ENCODE measurements around the gene NEUROG1. TPM values are rescaled to one million over a fixed set of nuclear protein-coding genes. Genes with fewer than 3 reads are reported as not detected.

Gene NEUROG1
- total RNA-seq, 2 experiments from 2014 or later = not detected

DNA sequence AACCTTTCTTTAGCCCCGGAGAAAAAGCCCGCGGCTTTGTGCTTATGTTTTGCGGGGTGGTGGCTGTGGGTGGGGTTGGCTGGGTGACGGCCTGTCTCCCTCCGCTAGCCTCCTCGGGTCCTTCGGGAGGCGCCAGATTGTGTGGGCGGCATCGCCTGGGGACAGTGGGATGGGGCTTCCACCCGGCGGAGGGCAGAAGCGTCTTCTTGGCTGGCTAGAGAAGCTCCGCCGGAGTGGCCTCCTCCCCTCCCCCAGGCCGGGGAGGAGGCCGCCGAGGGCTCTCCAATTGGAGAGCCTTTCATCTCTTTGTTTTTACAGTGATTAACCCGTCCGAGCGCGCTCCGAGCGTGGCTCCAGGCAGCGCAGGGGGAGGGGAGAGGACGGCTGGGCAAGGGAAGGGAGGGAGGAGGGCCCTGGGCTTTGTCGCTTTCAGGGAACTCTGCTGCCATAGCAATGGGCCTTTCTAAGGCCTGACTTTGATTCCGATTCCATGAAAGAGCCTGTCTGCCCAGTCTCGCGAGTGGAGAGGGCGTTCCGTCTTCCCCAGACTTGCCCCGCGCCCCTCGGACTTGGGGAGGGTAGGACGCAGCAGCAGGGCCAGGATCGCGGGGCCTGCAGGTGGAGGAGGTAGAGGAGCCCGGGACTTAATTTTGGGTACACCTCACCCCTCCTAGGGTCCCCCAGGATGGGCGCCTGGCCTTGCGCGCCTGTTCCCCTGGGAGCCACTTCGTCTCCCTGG, 46.9 kb downstream of the NEUROG1 start:
- H3K4me3 ChIP-seq (ENCODE audit: low read length) = no peak overlapping the region
- H3K36me3 Mint-ChIP-seq (ENCODE audit: low read depth) = no peaks in the 10 kb centered on the region
- no peak overlapping the region for H3K27ac Mint-ChIP-seq
- no peaks in the 10 kb centered on the region for H3K36me3 ChIP-seq (ENCODE audit: insufficient read depth, low read length)
- intact Hi-C loops (cut with DNase I, micrococcal nuclease) = no loop called here
- no peak for ATAC-seq (ENCODE audit: poor library complexity)
- TF ChIP-seq, protein P1, sequence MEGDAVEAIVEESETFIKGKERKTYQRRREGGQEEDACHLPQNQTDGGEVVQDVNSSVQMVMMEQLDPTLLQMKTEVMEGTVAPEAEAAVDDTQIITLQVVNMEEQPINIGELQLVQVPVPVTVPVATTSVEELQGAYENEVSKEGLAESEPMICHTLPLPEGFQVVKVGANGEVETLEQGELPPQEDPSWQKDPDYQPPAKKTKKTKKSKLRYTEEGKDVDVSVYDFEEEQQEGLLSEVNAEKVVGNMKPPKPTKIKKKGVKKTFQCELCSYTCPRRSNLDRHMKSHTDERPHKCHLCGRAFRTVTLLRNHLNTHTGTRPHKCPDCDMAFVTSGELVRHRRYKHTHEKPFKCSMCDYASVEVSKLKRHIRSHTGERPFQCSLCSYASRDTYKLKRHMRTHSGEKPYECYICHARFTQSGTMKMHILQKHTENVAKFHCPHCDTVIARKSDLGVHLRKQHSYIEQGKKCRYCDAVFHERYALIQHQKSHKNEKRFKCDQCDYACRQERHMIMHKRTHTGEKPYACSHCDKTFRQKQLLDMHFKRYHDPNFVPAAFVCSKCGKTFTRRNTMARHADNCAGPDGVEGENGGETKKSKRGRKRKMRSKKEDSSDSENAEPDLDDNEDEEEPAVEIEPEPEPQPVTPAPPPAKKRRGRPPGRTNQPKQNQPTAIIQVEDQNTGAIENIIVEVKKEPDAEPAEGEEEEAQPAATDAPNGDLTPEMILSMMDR (IDR thresholded peaks at IDR 0.05) = no peak
- peaks cover 13% of the 10 kb centered on the region for H3K4me1 Mint-ChIP-seq (ENCODE audit: low read depth)
- POLR2A ChIA-PET = no interaction called here
- H3K9me3 Mint-ChIP-seq = no peaks in the 10 kb centered on the region
- peaks cover 69 to 70% of the 10 kb centered on the region in 2 experiments for H3K27me3 ChIP-seq (ENCODE audit: control insufficient read depth in 1 of 2, insufficient read depth in 2 of 2, low read length in 2 of 2)
- CTCF ChIA-PET = no interaction called here
- no peak overlapping the region for H3K27ac ChIP-seq (ENCODE audit: low read depth in 1 of 2, low read length in 2 of 2)
- peaks cover 0 to 19% of the 10 kb centered on the region in 2 experiments for H3K9me3 ChIP-seq (ENCODE audit: control insufficient read depth in 1 of 2, insufficient read depth in 1 of 2, low read length in 2 of 2)
- H3K4me3 Mint-ChIP-seq = no peak overlapping the region
- H3K27me3 Mint-ChIP-seq = peaks cover 80% of the 10 kb centered on the region
- DNase-seq = no peak
- H3K4me1 ChIP-seq (ENCODE audit: insufficient read depth, low read length) = peaks cover 9% of the 10 kb centered on the region

DNA sequence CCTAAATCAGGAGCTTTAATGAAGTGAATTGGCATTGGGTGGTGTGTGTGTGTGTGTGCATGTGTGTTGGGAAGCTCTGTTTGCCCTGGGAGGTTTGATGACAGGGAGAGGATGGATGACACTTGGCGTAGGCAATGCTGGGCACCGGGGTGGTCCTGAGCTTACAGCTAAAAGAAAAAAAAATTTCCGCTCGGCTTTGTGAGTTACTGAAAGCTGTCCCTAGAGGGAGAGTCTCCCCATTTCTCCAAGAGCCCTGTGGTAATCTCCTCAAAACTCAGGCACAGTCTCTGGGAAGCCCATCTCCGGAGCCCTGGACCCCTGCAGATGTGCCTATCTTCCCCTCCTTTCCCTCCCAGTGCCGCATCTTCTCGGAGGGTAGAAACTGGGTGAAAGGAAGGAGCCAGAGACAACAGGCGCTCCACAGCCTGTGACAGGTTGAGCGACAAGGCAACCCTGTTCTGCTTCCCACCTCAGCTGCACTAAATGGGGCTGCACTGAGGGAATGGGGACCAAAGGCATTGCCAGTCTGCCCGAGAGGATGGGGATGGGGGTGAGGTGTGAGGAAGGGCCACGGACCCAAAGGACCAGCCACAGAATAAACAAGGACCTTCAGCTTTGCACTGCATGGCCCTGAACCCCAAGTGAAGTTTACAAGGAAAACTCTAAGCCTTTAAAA, 47.8 kb downstream of the NEUROG1 start:
- Histone ChIP-seq H3K9me3 (ENCODE audit: control insufficient read depth in 1 of 2, insufficient read depth in 1 of 2, low read length in 2 of 2) (peaks cover 0 to 19% of the 10 kb centered on the region in 2 experiments), H3K36me3 (ENCODE audit: insufficient read depth, low read length) (no peaks in the 10 kb centered on the region), H3K27ac (ENCODE audit: low read depth in 1 of 2, low read length in 2 of 2) (no peak overlapping the region), H3K4me3 (ENCODE audit: low read length) (no peak overlapping the region), H3K27me3 (ENCODE audit: control insufficient read depth in 1 of 2, insufficient read depth in 2 of 2, low read length in 2 of 2) (peaks cover 66 to 67% of the 10 kb centered on the region in 2 experiments), H3K4me1 (ENCODE audit: insufficient read depth, low read length) (peaks cover 9% of the 10 kb centered on the region)
- ATAC-seq (ENCODE audit: poor library complexity) (no peak), DNase-seq (no peak)
- peaks cover 13% of the 10 kb centered on the region for H3K4me1 Mint-ChIP-seq (ENCODE audit: low read depth)
- no peaks in the 10 kb centered on the region for H3K9me3 Mint-ChIP-seq
- no peak overlapping the region for H3K4me3 Mint-ChIP-seq
- peaks cover 72% of the 10 kb centered on the region for H3K27me3 Mint-ChIP-seq
- intact Hi-C loops (cut with DNase I, micrococcal nuclease) = no loop called here
- no peak overlapping the region for H3K27ac Mint-ChIP-seq
- no peaks in the 10 kb centered on the region for H3K36me3 Mint-ChIP-seq (ENCODE audit: low read depth)
- POLR2A ChIA-PET = no interaction called here
- CTCF ChIA-PET = no interaction called here
- TF ChIP-seq, protein P1 (IDR thresholded peaks at IDR 0.05) = no peak

DNA sequence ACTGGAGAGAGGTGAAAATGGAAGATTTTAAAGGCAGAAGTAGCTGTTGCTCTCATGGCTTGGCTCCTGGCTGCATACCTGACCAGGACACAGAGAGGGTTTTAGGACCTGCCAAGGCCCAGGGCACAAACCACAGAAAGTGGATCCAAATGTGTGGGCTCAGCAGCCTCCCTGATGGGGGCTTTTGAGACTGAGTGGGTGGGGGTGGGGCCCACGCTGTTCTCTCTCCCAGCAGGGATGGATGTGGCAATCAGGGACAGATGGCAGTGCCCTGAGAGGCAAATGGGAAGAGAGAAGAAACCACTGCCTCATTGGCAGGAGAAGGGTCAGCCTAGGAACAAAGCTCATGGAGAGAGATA, 48.7 kb downstream of the NEUROG1 start:
- H3K27me3 ChIP-seq (ENCODE audit: control insufficient read depth in 1 of 2, insufficient read depth in 2 of 2, low read length in 2 of 2) = peaks cover 56 to 59% of the 10 kb centered on the region in 2 experiments
- ChIA-PET POLR2A (no interaction called here), CTCF (no interaction called here)
- TF ChIP-seq, protein P1 (IDR thresholded peaks at IDR 0.05) = no peak
- no peak overlapping the region for H3K4me3 ChIP-seq (ENCODE audit: low read length)
- Mint-ChIP-seq H3K36me3 (ENCODE audit: low read depth) (no peaks in the 10 kb centered on the region), H3K27ac (no peak overlapping the region), H3K4me1 (ENCODE audit: low read depth) (peaks cover 13% of the 10 kb centered on the region), H3K4me3 (no peak overlapping the region), H3K9me3 (no peaks in the 10 kb centered on the region), H3K27me3 (peaks cover 62% of the 10 kb centered on the region)
- DNase-seq = no peak
- H3K9me3 ChIP-seq (ENCODE audit: control insufficient read depth in 1 of 2, insufficient read depth in 1 of 2, low read length in 2 of 2) = peaks cover 0 to 19% of the 10 kb centered on the region in 2 experiments
- no peaks in the 10 kb centered on the region for H3K36me3 ChIP-seq (ENCODE audit: insufficient read depth, low read length)
- intact Hi-C loops (cut with DNase I, micrococcal nuclease) = no loop called here
- ATAC-seq (ENCODE audit: poor library complexity) = no peak
- H3K4me1 ChIP-seq (ENCODE audit: insufficient read depth, low read length) = peaks cover 9% of the 10 kb centered on the region
- H3K27ac ChIP-seq (ENCODE audit: low read depth in 1 of 2, low read length in 2 of 2) = no peak overlapping the region
